Stimulated activated CD8-positive, alpha-beta memory T cell treated with anti-CD3 and anti-CD28 coated beads, Interleukin-15, amount 100 ng/mL, for 24 hours (primary cell): ENCODE data around the gene SYNDIG1L.

Source experiments
- DNase-seq: peaks from one replicate; pipeline ENCODE4 v3.0.0-alpha.2; 2020; ENCODE audit warnings: low read depth

Gene SYNDIG1L

DNA sequence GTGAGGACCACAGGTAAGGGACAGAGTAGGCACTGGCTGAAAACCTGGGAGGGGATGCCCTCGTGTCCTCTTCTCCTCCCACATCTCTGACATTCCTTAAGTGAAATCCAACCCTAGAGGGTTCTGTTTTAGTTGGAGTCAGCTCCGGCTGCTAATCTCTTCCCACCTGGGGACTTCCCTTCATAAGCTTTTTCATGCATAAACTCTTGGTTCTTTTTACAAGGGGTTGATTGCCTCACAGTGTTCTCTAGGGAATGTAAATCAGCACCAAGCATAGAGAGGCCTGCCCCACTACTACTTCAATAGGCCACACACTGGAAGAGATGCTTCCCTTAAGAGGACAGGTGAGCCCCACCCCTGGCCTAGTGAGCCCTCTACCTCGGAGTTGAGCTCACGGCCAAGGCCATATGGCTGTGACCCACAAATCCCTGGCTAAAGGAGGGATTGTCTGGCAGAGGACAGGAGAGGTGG, 3.2 kb upstream of the SYNDIG1L start:
- DNase-seq = no peak

DNA sequence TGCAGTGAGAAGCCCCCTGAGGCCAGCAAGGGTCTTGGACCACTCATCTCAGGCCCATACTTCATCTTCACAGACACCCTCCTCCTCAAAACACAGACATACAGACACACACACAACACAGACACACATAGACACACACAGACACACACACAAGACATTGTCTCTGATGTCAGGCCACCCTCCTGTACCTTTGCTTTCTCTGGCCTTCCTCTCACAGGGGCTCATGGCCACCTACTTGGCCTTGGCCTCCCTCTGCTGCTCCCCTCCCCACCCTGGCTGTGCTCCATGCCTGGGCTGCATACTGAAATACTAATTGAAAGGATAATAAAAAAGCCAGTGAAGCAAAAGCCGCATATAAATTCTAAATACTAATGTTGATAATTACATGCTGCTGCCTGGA, 1.6 kb upstream of the SYNDIG1L start:
- no peak for DNase-seq

DNA sequence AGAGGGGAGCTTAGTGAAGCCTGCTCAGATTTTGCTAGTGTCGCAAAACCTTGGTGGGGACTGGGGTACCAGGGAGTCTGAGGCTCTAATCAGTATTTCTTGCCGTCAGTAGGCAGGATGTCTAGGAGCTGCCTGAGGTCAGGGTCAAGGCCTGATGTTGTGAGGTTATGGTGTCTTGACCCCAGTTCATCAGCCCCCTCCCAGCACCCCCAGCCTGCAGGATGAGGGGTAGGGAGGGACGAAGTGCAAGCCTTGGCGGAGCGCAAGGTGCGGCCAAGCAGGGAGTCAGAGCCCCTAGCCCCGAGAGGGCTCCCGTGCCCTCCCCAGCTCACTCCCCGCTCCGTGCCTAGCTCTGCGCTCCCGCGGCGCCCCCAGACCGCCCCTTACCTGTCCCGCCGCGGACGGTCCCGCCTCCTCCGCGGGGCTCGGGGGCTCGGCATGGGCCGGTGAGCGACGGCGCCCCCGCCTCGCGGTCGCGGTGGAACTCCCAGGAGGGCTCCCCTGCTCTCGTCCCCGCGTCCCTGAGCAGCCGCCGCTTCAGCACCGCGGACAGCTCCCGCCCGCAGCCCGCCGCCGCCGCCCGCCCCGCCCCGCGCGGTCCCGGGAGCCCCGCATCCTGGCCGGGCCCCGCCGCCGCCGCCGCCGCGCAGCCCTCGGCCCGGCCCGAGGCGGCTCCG, 347 bp downstream of the SYNDIG1L start:
- peak; percentile 27 for DNase-seq

DNA sequence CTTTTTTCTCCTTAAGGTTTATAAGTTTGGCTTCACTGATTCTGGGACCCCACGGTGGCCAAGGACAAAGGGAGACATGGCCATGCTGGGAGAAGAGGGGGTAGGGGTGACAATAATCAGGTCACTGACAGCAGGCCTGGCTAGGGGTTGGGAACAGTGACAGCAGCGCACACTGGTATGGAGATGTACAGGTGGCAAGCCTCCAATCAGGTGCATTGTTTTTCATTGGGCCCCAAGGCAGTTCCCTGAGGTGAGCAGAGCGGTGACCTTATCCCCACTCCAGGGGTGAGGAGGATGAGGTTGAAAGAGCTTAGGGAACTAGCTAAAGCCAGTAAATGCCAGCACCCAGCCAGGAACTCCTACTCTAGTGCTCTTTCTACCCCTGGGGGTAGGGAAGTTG, 1.4 kb downstream of the SYNDIG1L start:
- DNase-seq = no peak

DNA sequence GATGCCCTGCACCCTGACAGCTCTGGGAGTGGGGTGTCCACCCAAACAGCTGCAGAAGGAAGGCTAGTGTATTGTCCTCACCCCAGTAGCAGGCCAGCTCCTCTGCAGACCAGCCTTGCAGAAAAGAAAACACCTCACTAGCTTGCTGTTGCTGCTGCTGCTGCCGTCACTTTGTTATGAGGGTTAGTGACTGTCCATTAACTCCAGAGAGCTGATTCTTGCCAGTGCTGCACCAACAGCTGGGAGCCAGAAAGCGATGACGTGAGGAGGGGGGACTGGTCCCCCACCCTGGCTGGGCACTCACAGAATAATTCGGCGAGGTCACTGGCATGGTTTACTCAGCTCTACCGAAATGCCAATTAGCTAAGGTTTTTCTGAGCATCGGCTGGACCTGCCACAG, 2.8 kb downstream of the SYNDIG1L start:
- no peak for DNase-seq

DNA sequence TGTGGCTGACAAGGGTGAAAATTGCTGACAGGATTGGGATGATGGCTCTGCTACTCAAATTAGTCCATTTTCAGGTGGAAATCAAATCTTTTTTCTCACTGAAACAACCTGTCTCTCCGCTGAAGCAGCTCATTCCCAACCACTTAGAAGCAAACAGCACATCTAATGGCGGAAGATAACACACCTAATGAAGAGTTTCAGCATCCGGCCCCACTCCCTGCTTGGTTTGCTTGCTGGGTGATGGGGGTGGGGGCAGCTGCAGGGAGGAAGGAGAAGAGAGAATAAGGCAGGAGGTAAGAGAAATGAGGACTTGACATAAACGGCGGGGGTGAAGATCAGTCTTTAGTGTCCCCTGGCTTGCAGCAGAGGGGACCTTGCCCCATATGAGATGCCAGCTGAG, 4.0 kb downstream of the SYNDIG1L start:
- DNase-seq = no peak

DNA sequence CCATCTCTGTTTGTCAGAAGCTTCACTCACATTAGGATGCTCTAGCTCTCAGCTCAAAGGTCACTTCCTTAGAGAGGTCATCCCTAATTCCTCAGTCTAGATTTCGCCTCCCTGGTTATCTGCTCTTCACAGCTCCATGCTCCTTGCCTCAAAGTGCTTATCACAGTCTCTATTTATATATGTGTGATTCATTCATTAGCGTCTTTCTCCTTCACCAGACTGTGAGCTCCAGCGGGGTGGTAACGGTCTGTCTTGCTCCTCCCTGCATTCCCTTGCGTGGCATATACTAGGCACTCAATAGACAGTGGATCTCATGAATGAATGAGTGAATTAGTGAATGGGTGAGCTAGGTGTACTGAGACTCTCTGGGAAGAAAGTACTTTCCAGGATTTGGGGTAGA, 6.9 kb downstream of the SYNDIG1L start:
- DNase-seq = no peak

DNA sequence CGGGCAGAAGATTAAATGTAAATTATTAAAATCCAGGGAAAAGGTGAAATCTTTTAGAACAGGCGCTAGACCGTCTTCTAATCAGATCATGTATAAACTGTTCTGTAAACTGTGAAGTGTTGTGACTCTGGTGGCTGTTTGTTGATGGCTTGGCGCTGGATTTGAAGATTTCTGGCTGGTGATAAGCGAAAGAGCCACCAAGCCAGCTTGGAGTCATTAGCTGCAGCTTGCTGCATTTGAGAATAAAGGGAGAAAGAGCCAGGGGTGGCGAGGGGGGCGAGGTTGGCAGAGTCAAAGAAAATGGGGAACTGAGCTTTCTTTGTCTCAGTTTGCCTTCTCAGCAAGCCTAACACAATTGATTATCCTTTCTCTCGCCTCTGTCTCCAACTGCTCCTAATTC, 8.0 kb downstream of the SYNDIG1L start:
- DNase-seq = no peak

DNA sequence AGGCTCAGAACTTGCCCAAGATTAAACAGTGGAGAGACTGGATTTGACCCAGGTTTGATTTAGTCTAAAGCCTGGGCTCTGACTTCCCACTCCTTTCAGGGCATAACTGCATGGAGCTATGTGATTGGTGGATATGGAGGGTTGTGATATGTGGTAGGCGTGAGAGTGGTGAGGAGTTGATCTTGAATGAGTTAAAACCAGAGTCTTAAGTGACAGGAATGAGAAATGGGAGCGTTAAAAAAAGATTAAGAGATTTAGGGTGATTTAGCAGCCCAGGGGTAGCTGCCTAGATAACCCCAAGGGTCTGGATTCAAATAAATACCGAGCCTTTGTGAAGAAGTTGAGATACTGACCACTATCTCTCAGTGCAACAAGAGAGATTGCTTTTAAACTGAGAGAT, 8.4 kb downstream of the SYNDIG1L start:
- no peak for DNase-seq

DNA sequence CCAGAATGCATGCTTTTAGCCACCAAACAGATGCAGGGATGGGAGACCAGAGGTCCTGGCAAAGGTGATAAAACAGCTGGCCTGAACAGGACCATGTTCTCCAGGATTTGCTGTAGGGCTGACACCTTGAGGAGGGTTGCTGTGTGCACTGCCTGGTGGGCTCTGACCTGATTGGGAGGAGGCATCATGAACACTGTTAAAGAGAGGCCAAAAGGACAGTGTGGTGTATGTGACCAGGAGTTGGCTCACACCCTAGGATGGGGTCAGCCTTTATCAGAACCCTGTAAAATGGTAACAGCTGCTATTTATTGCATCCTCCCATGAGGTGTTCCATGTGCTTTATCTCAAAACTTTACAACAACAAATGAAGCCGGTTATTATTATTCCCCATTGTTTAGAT, 8.8 kb downstream of the SYNDIG1L start:
- DNase-seq = no peak

DNA sequence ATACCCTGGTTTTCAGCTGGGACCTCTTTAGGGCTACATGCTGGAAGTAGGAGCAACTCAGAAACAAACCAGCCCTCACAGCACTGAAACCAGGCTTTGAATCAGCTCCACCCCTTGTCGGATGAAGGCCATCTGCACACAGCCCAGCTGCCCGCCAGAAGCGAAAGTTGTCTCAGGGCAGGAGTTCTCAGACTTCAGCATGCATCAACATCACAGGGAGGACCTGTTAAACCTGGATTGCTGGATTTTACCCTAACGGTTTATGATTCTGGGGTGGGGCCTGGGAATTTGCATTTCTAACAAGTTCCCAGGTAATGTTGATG, 10.9 kb downstream of the SYNDIG1L start:
- DNase-seq = no peak

DNA sequence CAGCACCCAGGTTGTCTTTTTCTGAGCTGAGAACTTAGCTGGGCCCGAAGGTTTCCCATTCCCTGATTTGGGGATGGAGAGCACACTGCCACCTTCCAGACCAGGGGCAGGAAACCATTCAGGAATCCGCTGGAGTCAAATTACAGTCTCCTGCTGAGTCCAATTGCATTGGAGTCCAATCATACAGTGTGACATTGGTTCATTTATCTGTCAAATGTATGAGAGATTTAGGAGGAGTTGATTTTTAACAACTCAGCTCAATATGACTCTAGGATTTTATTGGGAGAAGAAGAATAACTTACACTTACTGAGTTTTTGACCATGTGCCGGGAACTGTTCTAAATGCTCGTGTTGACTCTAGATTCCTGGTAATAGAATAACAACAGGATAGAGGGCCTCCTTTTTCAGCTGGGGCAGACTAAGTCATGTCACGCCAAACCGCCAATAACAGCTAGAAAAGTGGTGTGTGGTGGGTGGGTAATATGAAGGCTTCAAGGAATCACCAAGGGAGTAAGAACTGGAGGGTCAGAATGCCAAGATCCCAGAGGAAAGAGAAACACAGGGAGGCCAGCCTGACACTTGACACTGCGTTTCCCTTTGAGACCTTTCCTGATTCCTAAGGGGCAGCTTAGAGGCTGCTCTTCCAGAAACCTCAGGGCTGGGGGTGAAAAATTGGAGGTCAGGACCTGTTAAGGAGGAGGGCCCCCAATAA, 11.5 kb downstream of the SYNDIG1L start:
- DNase-seq = no peak

DNA sequence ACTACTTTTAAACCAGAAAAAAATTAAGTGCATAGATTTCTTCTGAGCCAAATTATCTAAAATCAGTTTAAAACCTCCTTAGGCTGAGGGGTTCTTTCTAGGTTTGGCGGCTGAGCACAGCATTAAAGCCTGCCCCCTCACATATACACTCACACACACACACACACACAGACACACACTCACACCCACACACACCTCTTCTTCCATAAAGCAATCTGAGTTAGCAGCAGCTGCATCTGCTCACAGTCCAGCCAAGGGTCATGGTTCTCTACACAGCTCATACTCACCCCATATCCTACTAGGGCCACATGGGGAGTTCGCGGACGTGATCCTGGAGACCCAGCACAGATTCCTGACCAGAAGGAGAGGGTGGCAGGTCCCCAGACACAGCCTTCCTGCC, 12.4 kb downstream of the SYNDIG1L start:
- DNase-seq = no peak

DNA sequence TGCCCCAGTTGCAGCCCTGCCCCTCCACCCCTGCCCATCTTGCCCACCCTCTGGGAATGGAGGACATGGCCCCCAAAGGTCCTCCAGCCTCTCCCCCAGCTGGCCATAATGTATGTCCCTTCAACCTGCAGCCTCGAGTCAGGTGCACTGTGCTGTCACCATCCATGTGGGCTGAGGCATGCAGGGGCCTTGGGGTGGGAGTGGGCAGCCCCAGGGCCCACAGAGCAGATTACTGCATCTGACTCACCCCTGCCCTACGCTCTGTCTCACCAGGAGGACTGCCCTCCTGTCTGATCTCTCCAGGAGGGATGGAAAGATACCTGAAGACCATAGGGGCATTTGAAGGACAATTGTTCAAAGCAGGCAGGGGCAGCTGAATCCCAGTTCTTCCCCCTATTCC, 13.3 kb downstream of the SYNDIG1L start:
- DNase-seq = no peak

DNA sequence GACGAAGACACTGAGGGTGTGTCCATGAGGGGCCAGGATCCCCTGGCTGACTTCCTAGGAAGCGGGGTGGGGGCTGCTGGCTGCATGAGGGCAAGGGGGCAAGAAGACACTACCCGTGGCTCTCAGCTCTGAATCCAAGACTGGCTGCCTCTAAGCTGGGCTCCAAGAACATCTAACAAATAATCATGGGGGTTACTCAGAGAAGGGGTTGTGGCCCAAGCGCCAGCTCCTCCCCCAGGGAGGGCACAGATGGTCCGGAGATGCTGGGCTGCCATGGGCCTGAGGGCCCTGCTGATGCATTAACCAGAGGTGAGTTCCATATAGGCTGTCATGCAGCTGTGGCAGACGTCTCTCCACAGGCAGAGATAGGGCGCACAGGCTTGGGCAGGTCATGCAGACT, 14.3 kb downstream of the SYNDIG1L start:
- DNase-seq = no peak

DNA sequence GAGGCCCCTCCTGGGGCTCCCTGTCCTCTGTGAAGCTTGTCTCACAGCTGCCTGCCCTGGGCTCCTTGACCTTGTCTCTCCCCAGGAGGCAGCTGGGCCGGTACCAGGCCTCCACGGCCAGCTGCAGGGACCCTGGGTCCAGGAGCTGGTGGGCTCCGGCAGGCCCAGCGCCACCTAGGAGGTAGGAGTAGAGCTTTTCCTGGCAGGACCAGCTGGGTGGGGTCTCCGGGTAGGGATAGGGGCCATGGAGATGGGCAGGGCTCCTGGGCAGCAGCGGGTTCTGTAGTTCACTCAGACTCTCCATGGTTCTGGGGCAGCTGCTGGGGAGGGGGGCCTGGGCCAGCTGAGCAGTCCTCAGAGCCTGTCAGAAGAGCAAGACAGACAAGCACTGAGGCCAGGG, 16.6 kb downstream of the SYNDIG1L start:
- DNase-seq = no peak

DNA sequence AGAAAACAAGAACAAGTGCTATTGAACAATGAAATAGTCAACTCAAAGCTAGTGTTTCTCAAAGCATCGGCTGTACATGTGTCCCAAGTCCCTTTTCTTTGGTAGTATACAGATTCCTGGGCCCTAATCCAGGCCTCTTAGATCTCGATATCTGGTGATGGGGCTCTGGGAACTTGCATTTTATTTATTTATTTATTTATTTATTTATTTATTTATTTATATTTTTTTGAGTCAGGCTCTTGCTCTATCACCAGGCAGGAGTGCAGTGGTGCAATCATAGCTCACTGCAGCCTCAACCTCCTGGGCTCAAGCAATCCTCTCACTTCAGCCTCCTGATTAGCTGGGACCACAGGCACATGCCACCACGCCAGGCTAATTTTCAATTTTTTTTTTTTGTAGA, 17.1 kb downstream of the SYNDIG1L start:
- DNase-seq = no peak

DNA sequence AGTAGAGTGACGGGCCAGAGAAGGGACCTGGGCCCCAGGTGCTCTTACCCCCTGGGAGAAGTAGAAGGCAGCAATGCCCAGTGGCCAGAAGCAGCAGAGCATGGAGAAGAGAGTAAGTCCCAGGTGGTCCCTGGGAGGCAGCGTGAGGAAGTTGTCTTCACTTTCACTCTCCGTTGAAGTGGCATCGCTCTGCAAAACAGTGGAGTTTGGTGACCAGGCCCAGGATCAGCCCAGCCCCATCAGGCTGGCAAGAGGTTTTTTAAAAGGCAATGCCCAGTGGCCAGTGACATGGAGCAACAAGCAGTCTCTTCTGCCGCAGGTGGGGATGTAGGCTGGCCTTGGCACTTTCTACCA, 18.2 kb downstream of the SYNDIG1L start:
- DNase-seq = no peak

DNA sequence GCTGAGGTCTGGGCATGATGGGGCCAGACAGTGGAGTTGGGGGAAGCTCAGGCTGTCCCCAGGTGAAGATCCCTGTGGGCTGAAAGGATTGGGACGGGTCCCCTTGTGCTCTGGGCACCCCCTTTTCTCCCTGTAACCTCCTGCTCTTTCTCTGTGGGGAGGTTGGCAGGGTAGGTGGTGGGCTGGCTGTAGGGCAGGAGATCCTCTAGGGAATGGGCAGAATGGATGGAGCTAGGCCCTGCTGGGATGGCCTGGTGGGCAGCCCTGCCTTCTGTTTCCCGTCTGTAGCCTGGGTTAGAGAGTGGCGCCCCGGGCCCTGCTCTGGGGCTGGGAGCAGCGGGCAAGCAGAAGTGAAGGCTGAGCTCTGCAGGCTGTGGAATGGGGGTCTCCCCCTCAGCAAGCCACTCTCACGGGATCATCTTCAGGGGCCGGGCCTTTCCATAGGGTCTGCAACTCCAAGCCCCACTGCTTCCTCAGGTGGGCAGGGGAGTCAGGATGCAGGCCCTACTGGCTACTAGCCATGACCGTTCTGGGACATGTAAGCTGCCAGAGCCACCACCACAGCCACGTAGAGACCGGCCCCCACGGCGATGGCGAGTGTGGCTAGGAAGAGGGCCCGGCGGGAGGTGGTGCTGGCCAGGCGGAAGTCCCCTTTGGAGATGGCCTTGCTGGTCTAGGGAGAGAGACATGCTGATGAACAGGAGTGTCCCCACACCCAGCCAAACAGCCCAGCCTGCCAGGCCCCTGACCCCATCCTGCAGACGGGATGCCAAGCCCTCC, 18.8 kb downstream of the SYNDIG1L start:
- DNase-seq = no peak

DNA sequence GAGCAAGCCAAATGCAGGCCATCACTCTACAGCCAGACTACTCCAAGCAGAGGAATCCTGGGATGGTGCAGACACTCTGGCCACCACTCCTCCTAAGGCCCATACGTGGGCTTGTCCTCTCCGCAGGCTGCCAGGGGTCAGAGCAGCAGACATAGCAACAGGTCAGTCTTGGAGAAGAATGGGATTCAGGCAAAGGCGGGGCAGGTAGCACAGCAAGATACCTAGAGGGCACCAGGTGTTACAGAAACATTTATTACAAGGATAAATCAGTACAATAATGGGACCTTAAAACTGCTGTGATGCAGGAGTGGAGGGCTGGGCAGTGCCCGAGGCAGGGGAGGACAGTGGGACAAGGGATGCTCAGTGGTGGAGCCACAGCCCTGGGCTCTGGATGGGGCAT, 20.3 kb downstream of the SYNDIG1L start:
- no peak for DNase-seq

DNA sequence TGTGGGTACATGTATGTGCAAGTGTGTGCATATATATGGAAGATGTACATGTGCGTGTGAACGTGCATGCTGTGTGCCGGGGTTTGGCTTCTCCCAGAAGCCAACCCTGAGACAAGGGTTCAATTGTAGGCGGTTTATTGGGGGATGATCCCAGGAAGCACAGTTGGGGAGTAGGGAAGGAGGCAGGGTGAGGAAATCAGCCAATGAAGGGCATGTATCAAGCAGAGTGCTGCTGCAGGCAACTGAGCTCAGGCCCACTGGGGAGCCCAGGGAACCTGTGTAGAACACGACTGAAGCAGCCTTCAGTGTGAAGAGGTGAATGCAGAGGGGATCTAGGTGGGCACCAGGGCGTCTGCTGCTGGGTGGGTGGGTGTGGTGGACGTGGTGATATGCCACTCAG, 21.6 kb downstream of the SYNDIG1L start:
- no peak for DNase-seq

DNA sequence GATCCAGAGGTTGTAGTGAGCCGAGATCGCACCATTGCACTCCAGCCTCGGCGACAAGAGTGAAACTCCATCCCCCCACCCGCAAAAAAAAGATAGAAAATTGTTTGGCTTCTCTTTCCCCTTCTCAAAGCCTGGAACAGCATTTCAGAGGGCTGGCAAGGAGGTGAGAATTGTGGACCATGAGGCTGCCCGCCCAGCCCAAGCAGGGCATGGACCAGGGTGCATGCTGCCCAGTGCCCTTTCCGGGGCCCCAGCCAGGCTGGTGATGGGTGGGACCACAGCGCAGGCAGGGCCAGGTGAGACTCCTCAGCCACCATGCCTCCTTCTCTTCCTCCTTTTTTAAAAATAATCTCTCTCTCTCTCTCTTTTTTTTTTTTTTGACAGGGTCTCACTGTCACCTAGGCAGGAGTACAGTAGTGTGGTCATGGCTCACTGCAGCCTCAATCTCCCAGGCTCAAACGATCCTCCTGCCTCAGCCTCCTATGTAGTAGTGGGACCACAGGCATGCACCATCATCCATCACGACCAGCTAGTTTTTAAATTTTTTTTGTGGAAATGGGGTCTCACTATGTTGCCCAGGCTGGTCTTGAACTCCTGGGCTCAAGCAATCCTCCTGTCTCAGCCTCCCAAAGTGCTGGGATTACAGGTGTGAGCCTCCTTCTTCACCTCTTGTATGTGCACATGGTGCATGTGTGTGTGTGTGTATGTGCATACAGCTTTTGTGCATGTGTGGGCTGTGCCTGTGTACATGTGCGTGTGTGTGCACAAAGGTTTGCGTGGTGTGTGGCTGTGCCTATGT, 22.2 kb downstream of the SYNDIG1L start:
- no peak for DNase-seq
